ENCODE data around the gene APBB2.

DNA sequence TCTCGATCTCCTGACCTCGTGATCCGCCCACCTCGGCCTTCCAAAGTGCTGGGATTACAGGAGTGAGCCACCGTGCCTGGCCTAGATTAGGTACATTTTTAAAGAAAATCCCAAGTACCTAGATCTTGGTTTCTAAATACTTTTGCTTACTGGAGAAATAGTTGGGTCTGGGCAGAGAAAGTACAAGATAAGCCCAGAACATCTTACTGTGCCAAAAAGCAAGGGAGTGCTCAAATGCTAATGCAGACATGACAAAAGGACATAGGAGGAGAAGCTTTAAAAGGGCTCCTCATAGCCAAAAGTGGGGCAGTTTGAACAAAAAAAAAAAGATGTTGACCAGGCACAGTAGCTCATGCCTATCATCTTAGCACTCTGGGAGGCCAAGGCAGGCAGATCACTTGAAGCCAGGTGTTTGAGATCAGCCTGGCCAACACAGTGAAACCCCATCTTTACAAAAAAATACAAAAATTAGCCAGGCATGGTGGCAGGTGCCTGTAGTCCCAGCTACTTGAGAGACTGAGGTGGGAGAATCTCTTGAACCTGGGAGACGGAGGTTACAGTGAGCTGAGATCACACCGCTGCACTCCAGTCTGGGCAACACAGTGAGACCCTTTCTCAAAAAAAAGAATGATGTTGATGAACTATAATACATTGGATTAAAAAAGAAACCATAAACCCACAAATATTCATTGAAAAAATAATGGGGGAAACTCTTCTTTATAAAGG is 107.5 kb downstream of the APBB2 start:
- TF ChIP-seq, protein P1, sequence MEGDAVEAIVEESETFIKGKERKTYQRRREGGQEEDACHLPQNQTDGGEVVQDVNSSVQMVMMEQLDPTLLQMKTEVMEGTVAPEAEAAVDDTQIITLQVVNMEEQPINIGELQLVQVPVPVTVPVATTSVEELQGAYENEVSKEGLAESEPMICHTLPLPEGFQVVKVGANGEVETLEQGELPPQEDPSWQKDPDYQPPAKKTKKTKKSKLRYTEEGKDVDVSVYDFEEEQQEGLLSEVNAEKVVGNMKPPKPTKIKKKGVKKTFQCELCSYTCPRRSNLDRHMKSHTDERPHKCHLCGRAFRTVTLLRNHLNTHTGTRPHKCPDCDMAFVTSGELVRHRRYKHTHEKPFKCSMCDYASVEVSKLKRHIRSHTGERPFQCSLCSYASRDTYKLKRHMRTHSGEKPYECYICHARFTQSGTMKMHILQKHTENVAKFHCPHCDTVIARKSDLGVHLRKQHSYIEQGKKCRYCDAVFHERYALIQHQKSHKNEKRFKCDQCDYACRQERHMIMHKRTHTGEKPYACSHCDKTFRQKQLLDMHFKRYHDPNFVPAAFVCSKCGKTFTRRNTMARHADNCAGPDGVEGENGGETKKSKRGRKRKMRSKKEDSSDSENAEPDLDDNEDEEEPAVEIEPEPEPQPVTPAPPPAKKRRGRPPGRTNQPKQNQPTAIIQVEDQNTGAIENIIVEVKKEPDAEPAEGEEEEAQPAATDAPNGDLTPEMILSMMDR (IDR thresholded peaks at IDR 0.05; ENCODE audit: low read length): no peak
- TF ChIP-seq EZH2 (IDR thresholded peaks at IDR 0.05; ENCODE audit: borderline replicate concordance, low read length): no peak

Data from OCI-LY1 (cell line).